ENCODE data around the gene FNDC10.

DNA sequence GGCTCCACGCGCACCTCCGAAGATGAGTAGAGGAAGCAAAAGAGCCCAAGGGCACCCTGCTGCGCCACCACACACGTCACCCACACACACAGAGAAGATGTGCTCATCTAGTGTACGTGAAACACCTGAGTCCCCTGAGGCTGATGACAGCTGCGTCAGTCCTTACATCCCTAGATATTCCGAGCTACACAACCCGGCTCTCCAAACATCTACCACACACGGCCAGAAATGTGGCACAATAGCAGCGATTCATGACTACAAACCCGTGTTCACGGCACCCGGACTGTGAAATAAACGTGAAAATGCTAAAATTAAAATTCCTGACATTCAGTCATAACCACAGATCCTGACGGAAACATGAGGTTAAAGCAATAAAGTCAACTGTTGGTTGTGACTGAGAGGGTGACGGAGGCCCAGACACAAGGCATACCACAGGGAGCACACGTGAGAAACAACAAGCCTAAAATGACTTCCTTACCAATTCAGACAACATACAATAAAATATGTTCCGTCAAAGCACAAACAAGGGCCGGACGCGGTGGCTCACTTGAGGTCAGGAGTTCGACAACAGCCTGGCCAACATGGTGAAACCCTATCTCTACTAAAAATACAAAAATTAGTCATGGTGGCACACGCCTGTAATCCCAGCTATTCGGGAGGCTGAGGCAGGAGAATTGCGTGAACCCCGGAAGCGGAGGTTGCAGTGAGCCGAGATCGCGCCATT lies 32.6 kb downstream of the FNDC10 start:
- TF ChIP-seq YY1 (IDR thresholded peaks at IDR 0.05; ENCODE audit: insufficient read depth, insufficient read length) (no peak), ZNF274 (IDR thresholded peaks at IDR 0.05; ENCODE audit: low read depth, low read length) (no peak), SUZ12 (IDR thresholded peaks at IDR 0.05; ENCODE audit: extremely low read depth, insufficient read depth, insufficient read length) (no peak)
